GM12878 (cell line): Measurements from ENCODE around the gene ENPP6. TPM values are rescaled to one million over a fixed set of nuclear protein-coding genes. Genes with fewer than 3 reads are reported as not detected.

Experiments used
- ATAC-seq: fragments of 200-7000 bp; cut with Tn5 transposase; 3 replicates; pipeline ENCODE4 v1.9.1; 2020; ENCODE audit warnings: mild to moderate bottlenecking, moderate library complexity
- BruUV-seq: library from RNA; stranded (reverse); fragments of 400-500 nt; replicated peaks from 2 replicates; lab custom pipeline; 2021; lab: Mats Ljungman, UMichigan
- CTCF ChIA-PET: fragments of 300-600 bp; sonication (Branson Sonifier 250); formaldehyde crosslinking; extraction: SDS; loops from one replicate; lab custom pipeline; 2021; ENCODE audit warnings: inconsistent platforms; lab: Yijun Ruan, JAX
- POLR2A ChIA-PET: fragments of 350-600 bp; formaldehyde crosslinking; extraction: SDS; loops from one replicate; lab custom pipeline; 2021; ENCODE audit warnings: inconsistent platforms; lab: Charles Lee
- RAD21 ChIA-PET: fragments of 300-600 bp; sonication (Branson Sonifier 250); formaldehyde crosslinking; loops from one replicate; lab custom pipeline; 2023; ENCODE audit warnings: antibody characterized with exemption; ENCODE audit not compliant: unreplicated experiment; lab: Charles Lee
- SMC1A ChIA-PET: fragments of 300-600 bp; sonication (Branson Sonifier 250); formaldehyde crosslinking; loops from one replicate; lab custom pipeline; 2023; ENCODE audit not compliant: unreplicated experiment, uncharacterized antibody; lab: Charles Lee
- DNase-seq: peaks from one replicate; pipeline ENCODE4 v3.0.0-alpha.2; 2011; ENCODE audit warnings: low read depth, low spot score
- FAIRE-seq: peaks from 3 replicates; lab custom pipeline; 2011; peaks lifted over from hg19 to GRCh38; lab: Jason Lieb, UNC
- H2AFZ ChIP-seq: 2 replicates; pipeline ENCODE4 v1.6.0; 2011; ENCODE audit warnings: low read depth, low read length, control low read depth; ENCODE audit not compliant: control insufficient read depth
- H3K27ac ChIP-seq: 2 replicates; pipeline ENCODE4 v1.5.1; 2011; ENCODE audit warnings: control low read depth; ENCODE audit not compliant: control insufficient read depth, insufficient read depth
- H3K27me3 ChIP-seq, 2 experiments: replicated peaks in 1 of 2; 2 replicates each; pipeline versions ENCODE4 v1.6.0 to v1.6.1; 2011; ENCODE audit warnings: low read length in 1 of 2; ENCODE audit not compliant: control insufficient read depth in 2 of 2, insufficient read depth in 2 of 2
- H3K36me3 ChIP-seq, 2 experiments: 2 replicates each; pipeline ENCODE4 v1.5.1; 2011; ENCODE audit warnings: low read length in 1 of 2; ENCODE audit not compliant: control insufficient read depth in 2 of 2, insufficient read depth in 2 of 2
- H3K4me1 ChIP-seq: 2 replicates; pipeline ENCODE4 v1.6.1; 2011; ENCODE audit warnings: mild to moderate bottlenecking, low read length, moderate library complexity, mixed read lengths; ENCODE audit not compliant: control insufficient read depth, insufficient read depth
- H3K4me2 ChIP-seq: 2 replicates; pipeline ENCODE4 v1.6.0; 2011; ENCODE audit warnings: control low read depth; ENCODE audit not compliant: control insufficient read depth, insufficient read depth
- H3K4me3 ChIP-seq: fragments of 200-600 bp; sonication (generic); 2 replicates; pipeline ENCODE4 v1.5.1; 2016
- H3K79me2 ChIP-seq: 2 replicates; pipeline ENCODE4 v1.6.0; 2011; ENCODE audit warnings: low read length; ENCODE audit not compliant: control insufficient read depth, insufficient read depth
- H3K9ac ChIP-seq: 2 replicates; pipeline ENCODE4 v1.8.0; 2011; ENCODE audit warnings: low read length, control low read depth, mixed read lengths; ENCODE audit not compliant: control insufficient read depth, insufficient read depth
- H3K9me3 ChIP-seq: replicated peaks from 3 replicates; pipeline ENCODE4 v1.5.1; 2011; ENCODE audit warnings: mild to moderate bottlenecking, low read length; ENCODE audit not compliant: control insufficient read depth, insufficient read depth
- H4K20me1 ChIP-seq: 2 replicates; pipeline ENCODE4 v1.6.0; 2011; ENCODE audit not compliant: control insufficient read depth, insufficient read depth
- HCFC1 ChIP-seq: fragments of 150-350 bp; IDR thresholded peaks from 2 replicates; pipeline ENCODE4 v1.6.1; 2014; ENCODE audit warnings: low read length
- HDAC2 ChIP-seq: fragments of 200-600 bp; sonication (generic); IDR thresholded peaks from 2 replicates; pipeline ENCODE4 v1.6.1; 2017
- MAX ChIP-seq: IDR thresholded peaks from 2 replicates; pipeline ENCODE4 v1.6.1; 2012; ENCODE audit warnings: low read depth, low read length, improper control_type of control experiment
- SP1 ChIP-seq: IDR thresholded peaks from one replicate; pipeline ENCODE4 v1.6.1; 2011; ENCODE audit warnings: low read depth, low read length
- USF1 ChIP-seq: IDR thresholded peaks from 2 replicates; pipeline ENCODE4 v1.6.1; 2011; ENCODE audit warnings: borderline replicate concordance, low read depth, mild to moderate bottlenecking, moderate library complexity, mixed read lengths, low read length; ENCODE audit not compliant: insufficient read depth; ENCODE audit errors: extremely low read length
- ZNF622 ChIP-seq: fragments of 450-650 bp; IDR thresholded peaks from 2 replicates; pipeline ENCODE4 v1.6.1; 2017; ENCODE audit warnings: mild to moderate bottlenecking, inconsistent platforms
- WGBS: methylation state at CpG from one replicate; pipeline ENCODE4 v1.1.6; 2016; ENCODE audit warnings: low lambda C conversion rate; ENCODE audit not compliant: insufficient replicate concordance, insufficient coverage; ENCODE audit errors: missing lambda C conversion rate; 5-methylcytosine and 5-hydroxymethylcytosine counted together
- in situ Hi-C: fragments of 300-500 bp; cut with MboI; formaldehyde crosslinking; loops from 9 replicates; pipeline ENCODE4 v1.14.3; 2018; ENCODE audit warnings: mixed read lengths
- intact Hi-C: fragments of 100-400 bp; cut with micrococcal nuclease; formaldehyde crosslinking; loops from one replicate; pipeline ENCODE4 v1.14.2; 2022; ENCODE audit not compliant: unreplicated experiment
- polyA plus RNA-seq, 11 experiments: library from polyadenylated mRNA; depleted of rRNA in 4 of 11; unstranded in 6 of 11; stranded (reverse) in 5 of 11; fragments of >200 nt; fragmentation: Nextera tagmentation in 4 of 11; fragmentation: Illumina TruSeq in 1 of 11; extraction: Ambion mirVana in 4 of 11; extraction: Trizol in 1 of 11; gene quantifications; 1 replicate in 1 of 11; 2 replicates in 10 of 11; pipeline versions ENCODE4 v1.2.1 to v1.2.3, GENCODE V29; 2011 to 2016; ENCODE audit warnings: inconsistent platforms in 2 of 11, missing spikeins in 2 of 11, low read depth in 1 of 11
- total RNA-seq, 4 experiments: library from RNA; depleted of rRNA in 3 of 4; stranded (reverse); fragments of >200 nt in 3 of 4; fragmentation: Illumina TruSeq in 1 of 4; extraction: Trizol in 1 of 4; gene quantifications; 2 replicates each; pipeline versions ENCODE4 v1.2.1 to v1.2.3, GENCODE V29; 2013 to 2021
- TF ChIP-seq, protein P1 (sequence below): fragments of 450-650 bp; formaldehyde crosslinking; IDR thresholded peaks from 2 replicates; pipeline ENCODE4 v1.4.0; 2022; ENCODE audit warnings: mild to moderate bottlenecking, moderate library complexity

Gene ENPP6
- total and polyA plus RNA-seq, 10 of the 15 experiments (the other 5 are each of a cell fraction or from before 2014, with no cell fraction given) = 0.04 to 1.0 (median 0.44) TPM; not detected in 1

GRCh38 chr4:184216515-184216914 lies 1.2 kb downstream of the ENPP6 start (continued):
- no peak for TF ChIP-seq USF1
- no peak for TF ChIP-seq MAX
- no peak for TF ChIP-seq HDAC2
- TF ChIP-seq, all 136 proteins: peak for 0

GRCh38 chr4:184215709-184216328 lies 1.9 kb downstream of the ENPP6 start:
- no peak overlapping the region for H3K9ac ChIP-seq
- no peaks in the 10 kb centered on the region for H3K27me3 ChIP-seq
- no peak overlapping the region; the same call in 1 of the 2 replicates for H3K4me2 ChIP-seq
- no peaks in the 10 kb centered on the region for H3K4me1 ChIP-seq
- ATAC-seq (no peak), DNase-seq (no peak), FAIRE-seq (no peak)
- TF ChIP-seq SP1 = no peak
- no peak for TF ChIP-seq ZNF622
- TF ChIP-seq, protein P1, sequence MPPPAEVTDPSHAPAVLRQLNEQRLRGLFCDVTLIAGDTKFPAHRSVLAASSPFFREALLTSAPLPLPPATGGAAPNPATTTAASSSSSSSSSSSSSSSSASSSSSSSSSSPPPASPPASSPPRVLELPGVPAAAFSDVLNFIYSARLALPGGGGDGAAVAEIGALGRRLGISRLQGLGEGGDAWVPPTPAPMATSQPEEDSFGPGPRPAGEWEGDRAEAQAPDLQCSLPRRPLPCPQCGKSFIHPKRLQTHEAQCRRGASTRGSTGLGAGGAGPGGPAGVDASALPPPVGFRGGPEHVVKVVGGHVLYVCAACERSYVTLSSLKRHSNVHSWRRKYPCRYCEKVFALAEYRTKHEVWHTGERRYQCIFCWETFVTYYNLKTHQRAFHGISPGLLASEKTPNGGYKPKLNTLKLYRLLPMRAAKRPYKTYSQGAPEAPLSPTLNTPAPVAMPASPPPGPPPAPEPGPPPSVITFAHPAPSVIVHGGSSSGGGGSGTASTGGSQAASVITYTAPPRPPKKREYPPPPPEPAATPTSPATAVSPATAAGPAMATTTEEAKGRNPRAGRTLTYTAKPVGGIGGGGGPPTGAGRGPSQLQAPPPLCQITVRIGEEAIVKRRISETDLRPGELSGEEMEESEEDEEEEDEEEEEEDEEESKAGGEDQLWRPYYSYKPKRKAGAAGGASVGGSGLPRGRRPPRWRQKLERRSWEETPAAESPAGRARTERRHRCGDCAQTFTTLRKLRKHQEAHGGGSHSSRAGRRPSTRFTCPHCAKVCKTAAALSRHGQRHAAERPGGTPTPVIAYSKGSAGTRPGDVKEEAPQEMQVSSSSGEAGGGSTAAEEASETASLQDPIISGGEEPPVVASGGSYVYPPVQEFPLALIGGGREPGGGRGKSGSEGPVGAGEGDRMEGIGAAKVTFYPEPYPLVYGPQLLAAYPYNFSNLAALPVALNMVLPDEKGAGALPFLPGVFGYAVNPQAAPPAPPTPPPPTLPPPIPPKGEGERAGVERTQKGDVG = no peak
- no peak for TF ChIP-seq HCFC1
- no peak overlapping the region for H3K4me3 ChIP-seq
- in situ Hi-C loops (no loop called here), intact Hi-C loops (no loop called here)
- ChIA-PET RAD21 (no interaction called here), SMC1A (no interaction called here), POLR2A (no interaction called here), CTCF (no interaction called here)
- 43% methylated on average over 10 of the region's 10 CpGs for whole genome bisulfite sequencing
- BruUV-seq = no TSS peak
- no peaks in the 10 kb centered on the region for H3K9me3 ChIP-seq
- H2AFZ ChIP-seq = no peak overlapping the region; the same call in 1 of the 2 replicates
- no peaks in the 10 kb centered on the region for H3K79me2 ChIP-seq
- H3K27ac ChIP-seq = no peak overlapping the region
- H3K36me3 ChIP-seq = no peaks in the 10 kb centered on the region
- H4K20me1 ChIP-seq = no peaks in the 10 kb centered on the region
